IPS-15b (cell line): ENCODE data around the gene CD80.
"Not testable (repeated sequence)": the region's sequence is repeated elsewhere in the genome, so short reads cannot be mapped to it uniquely, and the experiment has no call there.

Experiments used
- H3K27me3 ChIP-seq: one replicate; pipeline ENCODE4 v1.6.1; 2013; ENCODE audit warnings: low read length; ENCODE audit not compliant: control insufficient read depth, insufficient read depth
- H3K36me3 ChIP-seq: one replicate; pipeline ENCODE4 v1.6.1; 2013; ENCODE audit warnings: low read length; ENCODE audit not compliant: control insufficient read depth, insufficient read depth
- H3K4me1 ChIP-seq: one replicate; pipeline ENCODE4 v1.6.1; 2013; ENCODE audit warnings: mild to moderate bottlenecking, low read length; ENCODE audit not compliant: control insufficient read depth, insufficient read depth
- H3K4me3 ChIP-seq: one replicate; pipeline ENCODE4 v1.5.1; 2013; ENCODE audit warnings: low read depth, low read length
- H3K9ac ChIP-seq: one replicate; pipeline ENCODE4 v1.6.1; 2013; ENCODE audit warnings: low read depth, mild to moderate bottlenecking, low read length
- H3K9me3 ChIP-seq: one replicate; pipeline ENCODE4 v1.6.1; 2013; ENCODE audit warnings: mild to moderate bottlenecking, low read length; ENCODE audit not compliant: control insufficient read depth, insufficient read depth

Gene CD80

GRCh38 chr3:119594929-119595328 is 35.5 kb upstream of the CD80 start:
- H3K4me1 ChIP-seq, H3K27me3 ChIP-seq, H3K9ac ChIP-seq, H3K9me3 ChIP-seq, H3K36me3 ChIP-seq, H3K4me3 ChIP-seq: not testable (repeated sequence)

- Histone ChIP-seq H3K4me1 (peaks cover 8% of the 10 kb centered on the region), H3K9ac (no peak overlapping the region), H3K4me3 (no peak overlapping the region), H3K9me3 (no peaks in the 10 kb centered on the region), H3K27me3 (no peaks in the 10 kb centered on the region), H3K36me3 (no peaks in the 10 kb centered on the region)
These were observed 34.7 kb upstream of the CD80 start for GRCh38 chr3:119594066-119594465.

GRCh38 chr3:119592861-119593260 is 33.4 kb upstream of the CD80 start:
- no peak overlapping the region for H3K4me3 ChIP-seq

GRCh38 chr3:119590706-119591105 is 31.3 kb upstream of the CD80 start:
- no peaks in the 10 kb centered on the region for H3K27me3 ChIP-seq
- H3K9me3 ChIP-seq, result no peaks in the 10 kb centered on the region
- peaks cover 11% of the 10 kb centered on the region for H3K4me1 ChIP-seq
- no peaks in the 10 kb centered on the region for H3K36me3 ChIP-seq
- no peak overlapping the region for H3K9ac ChIP-seq
- H3K4me3 ChIP-seq, result no peak overlapping the region

More at GRCh38 chr3:119592861-119593260, 33.4 kb upstream of the CD80 start:
- Histone ChIP-seq H3K4me1 (peaks cover 11% of the 10 kb centered on the region), H3K9ac (no peak overlapping the region), H3K27me3 (no peaks in the 10 kb centered on the region), H3K9me3 (no peaks in the 10 kb centered on the region), H3K36me3 (no peaks in the 10 kb centered on the region)

- no peak overlapping the region for H3K9ac ChIP-seq
- H3K9me3 ChIP-seq, result no peaks in the 10 kb centered on the region
- H3K4me3 ChIP-seq, result no peak overlapping the region
- no peaks in the 10 kb centered on the region for H3K27me3 ChIP-seq
- H3K4me1 ChIP-seq, result peaks cover 11% of the 10 kb centered on the region
- no peaks in the 10 kb centered on the region for H3K36me3 ChIP-seq
These were observed 29.8 kb upstream of the CD80 start for GRCh38 chr3:119589102-119589773.

- peaks cover 11% of the 10 kb centered on the region for H3K4me1 ChIP-seq
- H3K9ac ChIP-seq, result no peak overlapping the region
- H3K9me3 ChIP-seq, result no peaks in the 10 kb centered on the region
- no peaks in the 10 kb centered on the region for H3K36me3 ChIP-seq
- H3K4me3 ChIP-seq, result no peak overlapping the region
- H3K27me3 ChIP-seq, result no peaks in the 10 kb centered on the region
These were observed 28.7 kb upstream of the CD80 start for GRCh38 chr3:119588112-119588511.

GRCh38 chr3:119586733-119587172 is 27.3 kb upstream of the CD80 start:
- Histone ChIP-seq H3K4me1 (peaks cover 11% of the 10 kb centered on the region), H3K36me3 (no peaks in the 10 kb centered on the region), H3K9me3 (no peaks in the 10 kb centered on the region), H3K27me3 (peaks cover under 1% of the 10 kb centered on the region), H3K4me3 (no peak overlapping the region), H3K9ac (no peak overlapping the region)

- H3K9ac ChIP-seq, result no peak overlapping the region
- H3K4me3 ChIP-seq, result no peak overlapping the region
- H3K4me1 ChIP-seq, result peaks cover 11% of the 10 kb centered on the region
- no peaks in the 10 kb centered on the region for H3K36me3 ChIP-seq
- H3K27me3 ChIP-seq, result peaks cover 5% of the 10 kb centered on the region
- no peaks in the 10 kb centered on the region for H3K9me3 ChIP-seq
These were observed 26.6 kb upstream of the CD80 start for GRCh38 chr3:119585856-119586570.

GRCh38 chr3:119585208-119585607 is 25.8 kb upstream of the CD80 start:
- no peak overlapping the region for H3K9ac ChIP-seq

GRCh38 chr3:119582178-119582577 is 22.8 kb upstream of the CD80 start:
- H3K4me3 ChIP-seq, result no peak overlapping the region
- peaks cover 25% of the 10 kb centered on the region for H3K27me3 ChIP-seq
- H3K4me1 ChIP-seq, result peaks cover 4% of the 10 kb centered on the region
- no peak overlapping the region for H3K9ac ChIP-seq
- H3K9me3 ChIP-seq, result no peaks in the 10 kb centered on the region
- H3K36me3 ChIP-seq, result no peaks in the 10 kb centered on the region

More at GRCh38 chr3:119585208-119585607, 25.8 kb upstream of the CD80 start:
- H3K4me1 ChIP-seq, result peaks cover 11% of the 10 kb centered on the region
- no peaks in the 10 kb centered on the region for H3K36me3 ChIP-seq
- H3K4me3 ChIP-seq, result no peak overlapping the region
- H3K9me3 ChIP-seq, result no peaks in the 10 kb centered on the region
- H3K27me3 ChIP-seq, result peaks cover 9% of the 10 kb centered on the region

- no peaks in the 10 kb centered on the region for H3K9me3 ChIP-seq
- peaks cover 4% of the 10 kb centered on the region for H3K4me1 ChIP-seq
- H3K4me3 ChIP-seq, result peak overlapping the region; percentile 84
- peaks cover 25% of the 10 kb centered on the region for H3K27me3 ChIP-seq
- H3K9ac ChIP-seq, result peak overlapping the region; percentile 71
- H3K36me3 ChIP-seq, result no peaks in the 10 kb centered on the region
These were observed 20.8 kb upstream of the CD80 start for GRCh38 chr3:119580067-119580760.
